ENCODE data around the gene TMC5.

TMC5 gene

GRCh38 chr16:19517424-19518089, 99.9 kb downstream of the TMC5 start:
- no peak overlapping the region for H3K27ac ChIP-seq
- H3K4me3 ChIP-seq, result no peak overlapping the region
- TF ChIP-seq CTCF (IDR thresholded peaks at IDR 0.05), result no peak
- no peak for DNase-seq (ENCODE audit: low spot score)

- TF ChIP-seq CTCF (IDR thresholded peaks at IDR 0.05), result no peak
- no peak for DNase-seq (ENCODE audit: low spot score)
- H3K4me3 ChIP-seq, result no peak overlapping the region
- no peak overlapping the region for H3K27ac ChIP-seq
These were observed 100.7 kb downstream of the TMC5 start for GRCh38 chr16:19518388-19518787.

- no peak for TF ChIP-seq CTCF (IDR thresholded peaks at IDR 0.05)
- H3K27ac ChIP-seq, result peak overlapping the region; percentile 82 to 91
- DNase-seq (ENCODE audit: low spot score), result no peak
- peak overlapping the region; percentile 83 for H3K4me3 ChIP-seq
These were observed 103.2 kb downstream of the TMC5 start for GRCh38 chr16:19520861-19521331.

- Histone ChIP-seq H3K27ac (peak within 1 kb of the TSS; percentile 82 to 91), H3K4me3 (peak within 1 kb of the TSS; percentile 83)
- DNase-seq (ENCODE audit: low spot score), result peak; percentile 97
- TF ChIP-seq CTCF (IDR thresholded peaks at IDR 0.05), result no peak
These were observed 104.1 kb downstream of the TMC5 start, which contains the start of gene GDE1 for GRCh38 chr16:19521471-19522396. TSS of gene GDE1 (minus strand) at chr16:19522098. CDS start at chr16:19521964, 134 bp downstream.

- TF ChIP-seq CTCF (IDR thresholded peaks at IDR 0.05), result no peak
- peak overlapping the region; percentile 83 for H3K4me3 ChIP-seq
- no peak for DNase-seq (ENCODE audit: low spot score)
- peak overlapping the region; percentile 82 to 91 for H3K27ac ChIP-seq
These were observed 104.7 kb downstream of the TMC5 start for GRCh38 chr16:19522397-19522732.

GRCh38 chr16:19522760-19523159, 105.1 kb downstream of the TMC5 start:
- Histone ChIP-seq H3K27ac (no peak overlapping the region), H3K4me3 (no peak overlapping the region)
- TF ChIP-seq CTCF (IDR thresholded peaks at IDR 0.05), result no peak
- no peak for DNase-seq (ENCODE audit: low spot score)

Data from coronary artery (tissue), 2 donors.